HepG2 (cell line): ENCODE results near the gene MICAL3. TPM values are rescaled to one million over a fixed set of nuclear protein-coding genes. Genes with fewer than 3 reads are reported as not detected.

Source experiments
- AFF4 ChIP-seq: sonication (generic); formaldehyde crosslinking; IDR thresholded peaks from 2 replicates; pipeline ENCODE4 v1.4.0; 2020; ENCODE audit warnings: missing genetic modification reagents
- AHDC1 ChIP-seq: sonication (generic); formaldehyde crosslinking; IDR thresholded peaks from 2 replicates; pipeline ENCODE4 v1.5.1; 2020; ENCODE audit warnings: mild to moderate bottlenecking, missing genetic modification reagents, borderline replicate concordance
- CBX1 ChIP-seq: IDR thresholded peaks from one replicate; pipeline ENCODE4 v1.6.1; 2016; ENCODE audit warnings: antibody characterized with exemption, low read depth
- EHMT2 ChIP-seq: fragments of 200-600 bp; sonication (generic); IDR thresholded peaks from 2 replicates; pipeline ENCODE4 v1.7.0; 2017; ENCODE audit warnings: antibody characterized with exemption, low read depth, low read length, borderline replicate concordance
- GFI1 ChIP-seq: sonication (generic); formaldehyde crosslinking; IDR thresholded peaks from 2 replicates; pipeline ENCODE4 v1.5.0; 2020; ENCODE audit warnings: missing genetic modification reagents, mild to moderate bottlenecking, borderline replicate concordance
- KLF16 ChIP-seq, 2 experiments: sonication (generic) in 1 of 2; formaldehyde crosslinking in 1 of 2; IDR thresholded peaks; 2 replicates each; pipeline versions ENCODE4 v1.6.1 to v1.8.0; 2016 to 2023; ENCODE audit warnings: missing genetic modification reagents in 2 of 2, missing compliant biosample characterization in 1 of 2
- KMT2A ChIP-seq: sonication (generic); formaldehyde crosslinking; IDR thresholded peaks from 2 replicates; pipeline ENCODE4 v1.4.0; 2020; ENCODE audit warnings: missing genetic modification reagents
- PHF20 ChIP-seq: sonication (generic); formaldehyde crosslinking; IDR thresholded peaks from 2 replicates; pipeline ENCODE4 v1.5.0; 2020; ENCODE audit warnings: mild to moderate bottlenecking, missing genetic modification reagents
- ZHX2 ChIP-seq, 2 experiments: sonication (generic) in 1 of 2; formaldehyde crosslinking in 1 of 2; IDR thresholded peaks; 2 replicates each; pipeline versions ENCODE4 v1.6.1 to v1.9.0; 2014 to 2022; ENCODE audit warnings: antibody characterized with exemption in 1 of 2, borderline replicate concordance in 1 of 2, inconsistent platforms in 1 of 2, low read depth in 1 of 2, missing genetic modification reagents in 1 of 2
- ZMAT5 ChIP-seq: sonication (generic); formaldehyde crosslinking; IDR thresholded peaks from 2 replicates; pipeline ENCODE4 v1.5.0; 2020; ENCODE audit warnings: mild to moderate bottlenecking, low read depth, missing genetic modification reagents, borderline replicate concordance
- ZNF724P ChIP-seq: sonication (generic); formaldehyde crosslinking; IDR thresholded peaks from 2 replicates; pipeline ENCODE4 v1.8.0; 2022; ENCODE audit warnings: missing genetic modification reagents, borderline replicate concordance
- polyA plus RNA-seq, 8 experiments: library from polyadenylated mRNA; depleted of rRNA in 3 of 8; stranded (reverse) in 7 of 8; unstranded in 1 of 8; fragments of >200 nt; fragmentation: Illumina TruSeq in 4 of 8; extraction: Trizol in 4 of 8; gene quantifications; 2 replicates each; pipeline versions ENCODE4 v1.2.1 to v1.2.3, GENCODE V29; 2011 to 2016; ENCODE audit warnings: low read depth in 4 of 8, missing spikeins in 1 of 8, mixed read lengths in 1 of 8; ENCODE audit not compliant: insufficient read depth in 1 of 8
- total RNA-seq, 5 experiments: library from RNA; depleted of rRNA; stranded (reverse); fragments of >200 nt; fragmentation: Illumina TruSeq; extraction: Trizol; gene quantifications; 2 replicates each; pipeline ENCODE4 v1.2.3, GENCODE V29; 2016; ENCODE audit warnings: low read depth in 1 of 5

Gene MICAL3
- total and polyA plus RNA-seq, 2 of the 13 experiments (the other 11 are each of a cell fraction or from before 2014, with no cell fraction given): 5.3 to 12.5 TPM

- no peak for TF ChIP-seq ZNF724P (CRISPR knock-in tag)
- TF ChIP-seq ZHX2 (IDR thresholded peaks at IDR 0.05; ENCODE audit: low read depth): no peak
- no peak for TF ChIP-seq ZHX2 (CRISPR knock-in tag; IDR thresholded peaks at IDR 0.05; ENCODE audit: borderline replicate concordance)
- no peak for TF ChIP-seq GFI1 (CRISPR knock-in tag)
- 0 out of 2 replicates have a peak, but pooled peaks have one; percentile 21 for TF ChIP-seq AFF4 (CRISPR knock-in tag)
- TF ChIP-seq ZMAT5 (CRISPR knock-in tag): no peak
- TF ChIP-seq KMT2A (CRISPR knock-in tag): 0 out of 2 replicates have a peak, but pooled peaks have one; percentile 42
- TF ChIP-seq KLF16 (CRISPR knock-in tag; IDR thresholded peaks at IDR 0.05): peak in 1 of 2 experiments; percentile 56; a peak in 2 of 4 replicates
- peak; percentile 52; the same call in 1 of the 2 replicates for TF ChIP-seq EHMT2
- TF ChIP-seq PHF20 (CRISPR knock-in tag): no peak
- TF ChIP-seq CBX1: no peak
- TF ChIP-seq AHDC1: peak; percentile 30; the same call in 1 of the 2 replicates
These were observed 51.8 kb downstream of the MICAL3 start (continued) for GRCh38 chr22:17972385-17973191.
